ENCODE results near the gene PLVAP.

Gene PLVAP, protein sequence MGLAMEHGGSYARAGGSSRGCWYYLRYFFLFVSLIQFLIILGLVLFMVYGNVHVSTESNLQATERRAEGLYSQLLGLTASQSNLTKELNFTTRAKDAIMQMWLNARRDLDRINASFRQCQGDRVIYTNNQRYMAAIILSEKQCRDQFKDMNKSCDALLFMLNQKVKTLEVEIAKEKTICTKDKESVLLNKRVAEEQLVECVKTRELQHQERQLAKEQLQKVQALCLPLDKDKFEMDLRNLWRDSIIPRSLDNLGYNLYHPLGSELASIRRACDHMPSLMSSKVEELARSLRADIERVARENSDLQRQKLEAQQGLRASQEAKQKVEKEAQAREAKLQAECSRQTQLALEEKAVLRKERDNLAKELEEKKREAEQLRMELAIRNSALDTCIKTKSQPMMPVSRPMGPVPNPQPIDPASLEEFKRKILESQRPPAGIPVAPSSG

DNA sequence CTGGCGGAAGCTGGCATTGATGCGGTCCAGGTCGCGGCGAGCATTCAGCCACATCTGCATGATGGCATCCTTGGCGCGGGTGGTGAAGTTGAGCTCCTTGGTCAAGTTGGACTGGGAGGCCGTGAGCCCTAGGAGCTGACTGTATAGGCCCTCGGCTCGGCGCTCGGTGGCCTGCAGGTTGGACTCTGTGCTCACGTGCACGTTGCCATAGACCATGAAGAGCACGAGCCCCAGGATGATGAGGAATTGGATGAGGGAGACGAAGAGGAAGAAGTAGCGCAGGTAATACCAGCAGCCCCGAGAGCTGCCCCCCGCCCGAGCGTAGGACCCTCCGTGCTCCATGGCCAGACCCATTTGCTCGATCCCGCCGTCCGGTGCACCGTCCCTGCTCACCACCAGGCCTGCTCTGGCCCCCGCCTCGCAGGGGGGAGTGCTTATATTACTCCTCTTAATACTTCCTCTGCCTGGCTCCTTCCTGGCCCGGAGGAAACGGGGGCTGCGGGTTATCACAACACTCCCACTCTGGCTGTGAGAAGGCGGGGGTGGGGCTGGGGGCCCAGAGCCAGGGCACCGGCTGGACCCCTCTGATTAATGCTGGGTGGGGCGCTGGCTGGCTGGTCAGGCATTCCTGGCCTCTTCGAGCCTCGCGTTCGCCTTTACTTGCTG lies at the start of gene PLVAP:
Gene PLVAP (minus strand): TSS at position 408 of the 666 bp plus-strand sequence. CDS start 54 bp downstream, at position 354.
- no peak for FAIRE-seq

DNA sequence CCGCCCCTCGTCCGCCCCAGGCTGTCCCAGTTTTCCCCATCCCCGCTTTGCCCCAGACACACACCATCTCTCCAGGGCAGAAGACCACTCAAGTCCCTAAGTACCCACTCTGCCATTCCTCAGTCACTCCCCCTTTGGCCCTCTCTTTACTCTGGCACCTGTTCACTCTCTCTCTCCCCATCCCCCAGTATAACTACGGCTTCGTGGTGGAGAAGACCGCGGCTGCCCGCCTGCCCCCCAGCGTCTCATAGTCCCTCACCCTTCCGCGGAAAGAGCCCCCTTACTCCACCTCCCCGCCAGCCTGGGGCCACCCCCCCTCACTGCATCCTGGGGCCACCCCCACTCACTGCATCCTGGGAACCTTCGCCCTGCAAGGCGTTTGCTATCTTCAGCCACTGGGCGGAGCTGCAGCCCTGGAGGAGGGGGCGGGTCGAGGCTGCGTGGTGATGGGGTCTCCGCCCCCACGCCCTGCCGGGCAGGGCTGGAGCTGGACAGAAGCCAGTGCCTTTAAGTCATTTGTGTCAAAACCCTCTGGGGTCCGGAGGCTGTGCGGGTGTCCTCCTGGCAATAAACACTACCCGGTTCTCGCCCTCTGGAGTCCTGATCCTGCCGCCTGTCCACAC lies 47.7 kb upstream of the PLVAP start:
- FAIRE-seq = no peak

DNA sequence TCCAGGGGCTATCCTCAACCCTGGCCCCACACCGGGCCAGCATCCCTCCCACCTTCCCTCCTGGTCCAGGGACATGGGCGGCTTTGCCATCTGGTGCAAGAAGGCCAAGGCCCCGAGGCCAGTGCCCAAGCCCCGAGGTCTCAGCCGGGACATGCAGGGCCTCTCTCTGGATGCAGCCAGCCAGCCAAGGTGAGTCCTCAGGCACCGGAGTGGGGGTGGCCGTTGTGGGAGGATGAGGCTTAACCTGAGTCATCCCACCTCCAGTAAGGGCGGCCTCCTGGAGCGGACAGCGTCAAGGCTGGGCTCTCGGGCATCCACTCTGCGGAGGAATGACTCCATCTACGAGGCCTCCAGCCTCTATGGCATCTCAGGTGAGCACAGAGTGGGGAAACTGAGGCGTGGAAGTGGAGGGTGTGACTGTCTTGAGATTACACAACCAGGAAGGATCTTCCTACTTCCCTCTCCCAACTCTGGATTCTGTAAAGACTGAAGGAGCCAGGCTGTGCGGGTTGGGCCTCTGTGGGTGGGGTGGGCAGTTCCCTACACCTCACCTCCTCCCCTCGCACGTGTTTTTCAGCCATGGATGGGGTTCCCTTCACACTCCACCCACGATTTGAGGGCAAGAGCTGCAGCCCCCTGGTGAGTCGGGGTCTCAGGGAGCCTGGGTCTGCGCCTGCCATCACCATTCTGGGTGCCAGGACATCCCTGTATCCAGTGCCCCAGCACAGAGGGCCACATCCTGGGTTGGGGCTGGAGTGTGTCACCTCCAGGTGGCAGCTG lies 46.5 kb upstream of the PLVAP start:
- no peak for FAIRE-seq

DNA sequence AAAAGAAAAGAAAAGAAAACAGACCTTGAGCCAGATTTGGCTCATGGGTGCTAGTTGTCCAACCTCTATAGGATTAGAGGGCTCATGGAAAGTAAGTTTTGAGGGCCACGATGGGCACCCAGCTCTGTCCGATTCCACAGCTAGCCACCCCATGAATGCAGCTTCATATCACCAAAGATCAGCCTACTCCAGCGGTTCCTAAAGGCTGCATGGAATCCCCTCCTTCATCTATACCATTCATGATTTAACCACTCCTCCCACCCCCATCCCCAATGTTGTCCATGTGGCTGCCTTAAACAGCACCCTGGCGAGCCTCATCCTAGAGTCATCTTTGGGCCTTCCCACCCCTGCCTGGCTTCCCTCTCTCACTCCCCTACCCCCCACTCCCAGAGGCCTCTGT lies 44.8 kb upstream of the PLVAP start:
- FAIRE-seq = no peak

DNA sequence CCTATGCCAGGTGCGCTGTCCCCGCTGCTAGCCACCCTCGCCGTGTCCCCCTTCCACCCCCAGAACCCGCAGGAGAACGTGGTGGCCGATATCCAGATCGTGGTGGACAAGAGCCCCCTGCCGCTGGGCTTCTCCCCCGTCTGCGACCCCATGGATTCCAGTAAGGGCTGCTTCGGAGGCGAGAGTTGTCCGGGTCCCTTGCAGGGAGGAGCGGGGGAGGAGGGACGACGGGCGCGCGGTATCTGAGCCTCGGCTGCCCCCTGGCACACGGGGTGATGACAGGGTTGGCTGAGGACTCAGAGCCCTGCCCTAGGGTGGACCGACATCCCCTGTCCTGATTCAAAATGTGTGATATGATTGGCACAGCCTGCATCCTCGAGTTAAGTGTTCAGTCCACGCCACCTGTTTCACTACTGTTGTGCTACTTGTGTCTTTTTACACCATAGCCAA lies 43.4 kb upstream of the PLVAP start:
- no peak for FAIRE-seq

DNA sequence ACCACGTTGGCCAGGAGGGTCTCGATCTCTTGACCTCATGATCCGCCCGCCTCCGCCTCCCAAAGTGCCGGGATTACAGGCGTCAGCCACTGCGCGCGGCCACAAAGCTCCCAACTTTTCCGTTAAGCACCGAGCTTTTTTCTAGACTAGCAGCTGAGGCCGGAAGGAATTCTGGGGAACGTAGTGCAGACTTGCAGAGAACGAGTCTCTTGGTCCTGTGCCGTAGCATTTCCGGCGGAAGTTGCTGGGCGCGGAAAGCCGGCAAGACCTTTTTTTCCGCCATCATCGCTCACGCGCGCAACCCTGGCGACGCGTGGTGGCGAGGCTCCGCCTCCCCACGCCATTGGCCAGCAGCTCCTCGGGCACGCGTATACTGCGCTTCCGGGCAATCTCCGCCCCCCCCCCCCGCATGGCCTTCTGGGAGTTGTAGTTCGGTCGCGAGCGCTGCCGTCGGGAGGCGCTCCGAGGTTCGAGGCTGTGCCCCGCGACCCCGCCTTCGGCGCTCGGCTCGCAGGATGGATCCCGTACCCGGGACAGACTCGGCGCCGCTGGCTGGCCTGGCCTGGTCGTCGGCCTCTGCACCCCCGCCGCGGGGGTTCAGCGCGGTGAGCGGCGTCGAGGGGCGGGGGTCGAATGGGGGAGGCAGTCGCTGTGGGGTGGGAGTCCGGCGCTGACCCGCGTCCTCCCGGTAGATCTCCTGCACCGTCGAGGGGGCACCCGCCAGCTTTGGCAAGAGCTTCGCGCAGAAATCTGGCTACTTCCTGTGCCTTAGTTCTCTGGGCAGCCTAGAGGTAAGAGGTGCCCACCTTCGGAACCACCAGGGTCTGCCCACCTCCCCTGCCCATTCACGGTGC lies 42.7 kb upstream of the PLVAP start, which contains the start of gene MVB12A:
Gene MVB12A (plus strand): TSS at position 427 of the 854 bp plus-strand sequence. CDS start 89 bp downstream, at position 516.
- FAIRE-seq = peak; percentile 78

DNA sequence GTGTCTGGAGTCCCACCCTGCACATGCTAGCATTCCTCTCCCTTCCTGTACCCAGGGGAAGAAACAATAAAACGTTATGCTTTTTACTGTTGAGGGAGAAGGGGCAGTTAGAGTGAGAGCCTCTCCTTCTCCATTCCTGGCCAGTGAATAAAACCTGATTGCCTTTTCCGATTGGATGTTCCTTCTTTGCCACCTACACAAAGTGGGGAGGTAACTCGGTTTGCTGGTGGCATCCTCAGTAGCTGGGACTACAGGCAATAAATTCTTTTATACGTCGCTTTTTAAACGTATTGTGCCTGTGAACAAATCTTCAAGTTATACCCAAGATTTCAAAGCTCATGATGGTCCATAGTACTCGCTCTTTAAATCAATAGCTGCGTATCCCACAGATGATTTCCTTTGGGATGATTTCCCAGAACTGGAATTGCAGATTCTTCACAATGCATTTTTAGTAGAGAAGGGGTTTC lies 42.0 kb upstream of the PLVAP start:
- FAIRE-seq = no peak

DNA sequence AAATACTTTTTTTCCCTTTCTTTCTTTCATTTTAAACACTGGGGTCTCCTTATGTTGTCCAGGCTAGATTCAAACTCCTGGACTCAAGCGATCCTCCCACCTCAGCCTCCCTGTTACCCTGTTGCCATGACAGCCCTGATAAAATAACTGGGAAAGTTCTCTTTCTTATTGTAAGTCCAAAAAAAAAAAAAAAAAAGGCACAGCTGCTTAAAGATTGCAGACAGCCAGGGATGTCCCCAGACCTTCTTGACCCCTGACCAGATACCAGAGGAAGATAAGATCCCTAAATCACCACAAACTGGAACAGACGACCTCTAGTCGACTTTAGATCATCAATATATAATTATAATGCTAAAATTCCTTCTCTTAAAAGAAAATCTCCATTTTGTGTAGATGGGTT lies 41.6 kb upstream of the PLVAP start:
- FAIRE-seq = no peak

DNA sequence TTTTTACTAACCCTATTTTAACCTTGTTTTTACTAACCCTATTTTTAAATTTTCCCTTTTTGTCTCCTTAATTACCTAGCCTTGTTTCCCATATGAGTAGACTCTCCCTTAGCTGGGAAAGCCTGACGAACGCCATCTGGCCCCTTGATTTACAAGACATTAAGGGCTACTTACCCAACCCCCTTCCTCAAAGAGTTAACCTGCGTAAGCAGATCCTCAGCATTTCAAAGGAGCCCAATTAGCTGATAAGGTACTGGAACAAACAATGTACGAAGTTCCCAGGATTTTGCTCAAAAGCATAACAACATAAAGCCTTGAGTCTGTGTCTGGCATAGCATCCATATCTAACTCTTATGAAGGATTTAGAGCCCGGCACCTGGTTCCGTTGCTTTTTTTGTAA lies 38.0 kb upstream of the PLVAP start:
- FAIRE-seq = no peak

DNA sequence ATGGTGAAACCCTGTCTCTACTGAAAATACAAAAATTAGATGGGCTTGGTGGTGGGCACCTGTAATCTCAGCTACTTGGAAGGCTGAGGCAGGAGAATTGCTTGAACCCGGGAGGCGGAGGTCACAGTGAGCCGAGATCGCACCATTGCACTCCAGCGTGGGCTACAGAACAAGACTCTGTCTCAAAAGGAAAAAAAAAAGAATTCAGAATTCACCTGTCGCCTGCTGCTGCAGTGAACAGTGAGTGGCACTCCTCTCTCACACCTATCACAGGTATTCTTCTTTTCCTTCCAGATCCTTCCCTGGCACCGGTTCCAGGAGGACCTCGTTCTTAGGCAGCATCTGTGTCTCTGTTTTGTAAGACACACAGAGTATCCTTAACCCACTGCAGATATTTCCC lies 37.0 kb upstream of the PLVAP start:
- FAIRE-seq = no peak

DNA sequence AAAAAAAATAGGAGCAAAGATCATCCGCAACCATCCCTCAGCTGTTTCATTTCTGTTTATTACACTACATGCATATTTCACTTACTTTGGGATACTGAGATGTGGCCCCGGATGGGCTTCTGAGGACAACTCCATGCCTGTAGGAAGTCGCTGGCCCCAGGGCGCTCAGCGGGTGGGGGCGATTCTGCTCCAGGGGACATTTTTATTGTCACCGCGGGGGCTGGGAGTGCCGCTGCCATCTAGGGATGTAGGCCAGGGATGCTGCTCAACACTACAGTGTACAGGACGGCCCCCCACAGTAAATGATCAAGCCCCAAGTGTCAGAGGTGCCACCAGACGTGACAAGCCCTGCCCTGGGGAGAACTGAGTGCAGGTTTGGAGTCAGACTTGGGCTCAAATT lies 34.7 kb upstream of the PLVAP start:
- no peak for FAIRE-seq

DNA sequence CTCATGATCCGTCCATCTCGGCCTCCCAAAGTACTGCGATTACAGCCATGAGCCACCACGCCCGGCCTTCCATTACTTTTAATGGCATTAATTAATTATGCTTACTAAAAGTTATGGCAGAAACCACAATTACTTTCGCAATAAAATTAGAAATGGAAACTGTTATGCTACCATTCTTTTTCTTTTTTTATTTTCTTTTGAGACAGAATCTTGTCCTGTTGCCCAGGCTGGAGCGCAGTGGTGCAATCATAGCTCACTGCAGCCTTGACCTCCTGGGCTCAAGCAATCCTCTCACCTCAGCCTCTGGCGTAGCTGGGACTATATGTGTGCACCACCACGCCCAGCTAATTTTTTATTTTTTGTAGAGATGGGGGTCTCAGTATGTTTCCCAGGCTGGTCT lies 32.8 kb upstream of the PLVAP start:
- FAIRE-seq = no peak

DNA sequence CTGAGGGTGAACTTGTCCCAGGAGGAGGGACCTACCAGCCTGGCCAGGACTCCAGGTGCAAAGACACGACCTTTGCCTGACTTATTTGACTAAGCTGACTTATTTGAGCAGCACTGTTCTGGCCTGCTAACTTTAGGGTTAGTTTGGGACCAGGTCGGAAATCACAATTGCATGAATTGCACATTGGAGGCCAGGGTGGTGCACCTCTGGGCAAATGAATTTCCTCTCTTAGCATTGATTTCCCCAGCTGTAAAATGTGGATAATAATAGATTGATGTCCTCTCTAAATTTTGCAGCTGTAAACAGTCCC lies 29.7 kb upstream of the PLVAP start:
- no peak for FAIRE-seq

DNA sequence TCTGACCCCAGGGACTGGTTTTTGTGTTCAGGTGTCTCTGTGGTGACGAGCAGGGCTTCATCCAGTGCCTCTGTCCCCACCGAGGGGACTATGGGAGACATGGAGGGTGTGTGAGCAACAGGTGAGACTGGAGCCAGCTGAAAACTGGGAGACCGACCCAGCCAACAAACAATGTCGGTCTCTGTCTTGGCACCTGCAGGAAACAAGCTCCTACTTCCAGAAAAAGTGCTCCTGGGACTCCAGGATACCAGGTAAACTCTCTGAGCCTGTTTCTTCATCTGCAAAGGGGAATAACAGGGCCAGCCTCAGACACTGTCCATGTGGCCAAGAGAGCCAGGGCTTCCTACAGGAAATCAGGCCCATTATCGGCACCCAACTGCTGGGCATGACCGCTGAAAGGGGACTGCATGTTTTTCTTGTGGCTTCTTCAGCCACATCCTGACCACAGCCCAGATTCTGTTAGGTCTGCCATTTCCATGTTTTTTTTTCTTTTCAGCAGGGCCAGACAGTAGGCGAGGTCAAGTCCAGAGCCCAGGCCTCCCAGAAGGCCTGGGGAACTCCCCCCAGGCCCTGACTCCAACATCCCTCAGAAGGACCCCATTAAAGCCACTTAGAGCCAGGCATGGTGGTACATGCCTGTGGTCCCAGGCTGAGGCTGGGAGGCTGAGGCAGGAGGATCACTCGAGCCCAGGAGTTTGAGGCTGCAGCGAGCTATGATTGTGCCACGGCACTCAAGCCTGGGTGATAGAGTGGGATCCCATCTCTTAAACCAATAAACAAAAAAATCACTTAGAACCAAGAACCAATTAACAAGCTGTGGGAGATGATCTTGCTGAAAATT lies 29.1 kb upstream of the PLVAP start:
- FAIRE-seq = no peak

DNA sequence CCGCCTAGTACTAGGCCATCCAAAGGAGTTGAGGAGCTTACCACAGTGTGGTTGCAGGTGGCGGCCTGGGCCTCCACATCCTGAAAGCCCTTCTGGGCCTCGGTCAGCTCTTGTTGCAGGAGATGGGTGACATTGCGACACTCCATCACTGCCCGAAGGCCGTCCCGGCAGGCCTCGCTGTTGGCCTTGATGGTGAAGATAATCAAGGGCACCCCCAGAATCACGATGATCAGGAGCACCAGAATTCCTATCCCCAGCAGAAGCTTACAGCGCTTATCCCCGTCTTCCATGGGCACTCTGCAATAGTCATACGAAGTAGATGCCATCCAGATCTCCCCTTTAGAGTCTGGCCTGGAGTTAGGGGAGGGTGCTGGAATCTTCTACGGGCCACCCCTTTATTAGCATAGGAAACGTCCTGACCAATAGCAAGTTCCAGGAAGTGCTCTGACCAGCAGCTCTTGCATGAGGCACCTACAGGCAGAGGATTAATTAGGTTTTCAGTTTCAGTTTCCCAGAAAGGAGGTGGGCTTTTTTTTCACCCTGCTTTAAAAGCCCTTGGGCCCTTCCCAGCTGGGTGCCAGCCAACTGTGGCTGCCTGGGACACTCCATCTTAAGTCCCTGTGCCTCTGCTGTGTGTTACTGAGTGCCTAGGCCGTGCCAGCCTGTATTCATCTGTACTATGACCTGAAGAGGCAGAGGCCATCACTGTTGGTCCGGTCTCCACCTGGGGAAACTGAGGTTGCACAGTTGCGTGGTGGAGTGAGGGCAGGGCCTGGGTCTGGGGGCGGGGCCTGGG lies 28.3 kb upstream of the PLVAP start, which contains the start of gene BST2:
Gene BST2 (minus strand): TSS at position 381 of the 796 bp plus-strand sequence. CDS start 55 bp downstream, at position 326.
- no peak for FAIRE-seq

DNA sequence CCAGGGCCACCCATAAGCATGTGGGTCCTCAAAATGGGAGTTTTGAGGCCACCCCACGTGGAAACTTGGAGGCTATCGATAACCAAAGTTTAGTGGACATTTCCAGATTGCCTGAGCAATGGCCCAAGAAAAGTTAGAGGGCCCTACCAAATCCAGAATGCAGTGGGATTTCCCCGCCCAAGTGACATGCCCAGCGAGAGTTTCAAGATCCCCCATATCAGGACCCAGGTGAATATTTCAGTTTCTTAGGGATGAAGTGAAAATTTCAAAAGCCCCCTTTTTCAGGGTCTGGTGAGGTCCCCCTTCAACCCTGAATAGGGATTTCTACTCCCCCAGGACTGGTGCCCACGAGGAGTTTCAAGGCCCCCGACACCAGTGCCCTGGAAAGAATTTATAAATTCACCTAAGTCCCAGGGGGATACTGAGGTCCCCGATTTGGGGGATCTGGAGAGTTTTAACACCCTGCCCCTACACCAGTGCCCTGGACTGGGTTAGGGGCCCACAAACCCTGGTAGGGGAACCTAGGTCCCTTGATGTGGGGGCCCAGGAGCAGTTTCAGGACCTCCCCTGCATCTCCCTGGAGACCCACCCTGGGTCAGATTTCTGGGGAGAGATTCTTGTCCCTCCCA lies 27.6 kb upstream of the PLVAP start:
- FAIRE-seq = no peak

DNA sequence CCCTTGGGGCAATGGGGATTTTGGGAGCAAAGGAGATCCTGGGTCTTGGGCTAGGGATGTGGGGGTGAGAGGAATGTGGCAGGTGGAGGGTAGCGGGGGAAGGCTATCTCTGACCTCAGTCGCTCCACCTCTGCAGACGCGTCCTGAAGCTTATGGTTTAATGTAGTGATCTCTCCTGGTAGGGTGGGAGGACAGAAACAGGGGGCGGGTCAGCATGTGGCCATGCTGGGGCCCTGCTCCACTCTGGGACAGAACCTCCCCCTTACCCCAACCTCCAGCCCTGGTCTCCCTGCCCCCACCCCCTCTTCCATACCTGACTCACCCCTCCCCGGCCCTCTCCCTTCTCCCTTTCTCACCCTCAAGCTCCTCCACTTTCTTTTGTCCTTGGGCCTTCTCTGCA lies 26.9 kb upstream of the PLVAP start:
- no peak for FAIRE-seq

DNA sequence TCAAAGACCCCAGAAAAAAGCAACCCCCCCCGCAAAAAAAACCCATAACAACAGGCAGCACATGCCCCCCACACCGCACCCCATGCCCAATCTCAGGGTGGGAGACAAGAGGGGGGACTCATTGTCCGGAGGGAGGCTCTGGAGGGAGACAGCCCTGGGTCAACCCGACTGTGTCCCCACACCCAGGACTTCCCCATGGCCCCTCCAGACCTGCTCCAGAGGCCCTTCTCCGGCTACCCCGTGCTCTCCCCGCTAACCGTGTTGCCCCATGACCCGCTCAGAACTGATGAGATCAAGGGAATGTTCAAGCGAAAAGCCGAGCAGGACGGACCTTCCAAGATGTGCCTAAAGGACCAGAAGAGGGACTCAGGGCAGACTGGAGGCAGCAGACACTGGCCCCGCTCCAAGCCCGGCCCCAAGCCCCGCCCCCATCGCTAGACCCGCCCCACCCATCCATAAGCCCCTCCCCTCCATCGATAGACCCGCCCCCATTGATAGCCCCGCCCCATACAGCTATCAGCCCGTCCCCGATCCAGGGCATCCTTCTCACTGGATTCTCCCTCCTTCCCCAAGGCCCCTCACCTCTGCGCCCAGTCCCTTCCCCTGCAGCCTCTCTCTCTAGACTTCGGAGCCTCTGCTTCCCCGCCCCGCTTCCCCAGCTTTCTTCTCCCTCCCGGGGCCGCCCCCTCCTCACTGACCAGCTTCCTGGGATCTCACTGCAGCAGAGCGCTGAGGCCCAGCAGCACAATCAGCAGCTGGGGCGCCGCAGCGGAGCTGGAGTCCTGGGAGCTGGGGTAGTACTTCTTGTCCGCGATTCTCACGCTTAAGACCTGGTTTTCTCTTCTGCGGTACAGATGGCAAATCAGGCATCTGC lies 26.1 kb upstream of the PLVAP start:
- no peak for FAIRE-seq

Measured in colon (tissue), 2 donors.